Erythroblast (primary cell): ENCODE data around the gene TXNDC12.

Experiments
- DNase-seq, 2 experiments: peaks; one replicate each; lab custom pipeline; 2025; lab: John Stamatoyannopoulos, UW
- GATA1 ChIP-seq: IDR thresholded peaks from 2 replicates; pipeline ENCODE4 v1.6.1; 2011; ENCODE audit warnings: low read depth, mild to moderate bottlenecking, control low read depth, low read length, moderate library complexity
- POLR2A ChIP-seq: IDR thresholded peaks from 2 replicates; pipeline ENCODE4 v1.6.1; 2011; ENCODE audit warnings: mild to moderate bottlenecking, low read length

TXNDC12 gene

DNA sequence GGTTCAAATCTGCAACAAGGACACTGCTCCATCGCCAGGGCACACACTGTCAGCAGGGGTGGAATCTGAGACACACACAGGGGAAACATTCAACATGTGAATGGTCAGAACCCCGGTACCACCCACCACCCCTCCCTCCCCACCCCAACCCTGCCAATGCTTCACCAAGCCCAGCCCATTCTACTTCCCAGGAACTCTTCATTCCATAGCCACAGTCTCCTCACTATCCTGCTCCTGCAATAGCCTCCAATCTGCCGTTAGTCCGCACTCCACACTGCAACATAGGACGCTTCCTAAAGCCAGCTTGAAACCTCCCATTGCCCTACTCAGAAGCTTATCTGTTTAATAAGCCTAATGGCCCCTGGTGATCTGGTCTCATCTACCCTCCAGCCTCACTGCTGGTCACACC is 57.0 kb downstream of the TXNDC12 start:
- TF ChIP-seq POLR2A = no peak
- no peak for TF ChIP-seq GATA1
- no peak for DNase-seq

DNA sequence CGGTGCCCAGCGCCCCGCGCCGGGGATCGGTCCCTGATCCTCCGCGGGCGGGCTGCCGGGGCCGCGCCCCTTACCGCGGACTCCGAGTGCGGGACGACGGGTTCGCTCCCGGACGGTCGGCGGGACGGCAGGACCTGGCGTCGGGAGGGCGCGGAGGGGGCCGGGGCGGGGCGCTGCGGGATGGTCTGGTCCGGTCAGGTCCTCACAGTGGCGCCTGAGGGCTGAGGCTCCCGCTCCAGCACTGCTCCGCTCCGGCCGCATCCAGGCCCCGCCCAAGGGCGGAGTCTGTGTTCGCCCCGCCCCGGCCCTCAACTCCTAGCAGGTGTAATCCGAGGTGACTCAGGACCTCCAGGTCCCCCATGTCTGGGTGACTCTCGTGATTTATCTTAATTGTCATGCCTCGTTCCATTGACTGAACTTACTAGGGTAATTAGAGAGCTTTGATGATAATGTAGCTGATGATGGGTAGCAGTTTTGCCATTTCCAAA is 64.5 kb downstream of the TXNDC12 start, which contains the start of gene RAB3B:
RAB3B (minus strand) TSS at position 223 of the 488 bp plus-strand sequence. CDS start 13,583 bp downstream, outside the sequence.
- peak; percentile 39 to 63 for DNase-seq
- TF ChIP-seq GATA1 = no peak
- no peak for TF ChIP-seq POLR2A

DNA sequence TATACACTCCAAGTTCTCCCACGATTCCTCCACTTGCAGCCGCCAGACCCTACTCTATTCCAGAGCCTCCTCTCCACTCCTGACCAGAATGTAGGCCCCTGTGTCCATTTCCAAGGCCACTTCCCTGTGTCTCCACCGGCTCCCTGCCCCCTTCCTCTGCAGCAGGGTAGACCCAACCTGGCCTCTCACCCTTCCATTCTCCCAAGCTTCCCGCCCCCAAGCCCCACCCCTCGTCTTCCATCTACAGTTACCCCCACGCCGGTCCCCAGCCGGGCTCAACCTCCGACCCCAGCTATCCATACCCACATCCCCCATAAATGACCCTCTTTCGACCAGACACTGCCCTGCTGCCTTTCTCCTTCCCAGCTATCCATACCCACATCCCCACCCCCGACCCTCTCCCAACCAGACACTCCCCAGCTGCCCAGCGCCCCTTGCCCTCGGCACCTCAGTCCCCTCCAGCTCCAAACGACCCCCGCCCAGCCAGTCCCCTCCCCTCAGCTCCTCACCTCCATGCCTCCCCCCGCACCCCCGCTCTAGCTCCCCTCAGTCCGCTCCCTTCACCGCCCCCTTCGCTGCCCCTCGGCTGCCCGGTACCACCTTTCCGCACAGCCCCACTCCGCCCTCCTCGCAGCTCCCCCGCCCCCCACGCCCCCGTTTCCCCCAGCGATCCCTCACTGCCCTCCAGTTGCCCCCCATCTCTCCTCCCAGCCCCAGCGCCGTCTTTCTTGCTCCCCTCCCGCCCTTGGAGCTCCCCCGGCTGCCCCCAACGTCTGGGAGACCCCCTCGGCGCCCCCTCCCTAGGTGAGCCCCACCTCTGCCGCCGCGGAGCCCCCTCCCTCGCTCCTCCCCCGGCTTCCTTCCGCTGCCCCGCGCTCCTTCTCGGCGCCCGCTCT is 65.2 kb downstream of the TXNDC12 start:
- DNase-seq = no peak
- TF ChIP-seq GATA1 = no peak
- no peak for TF ChIP-seq POLR2A

DNA sequence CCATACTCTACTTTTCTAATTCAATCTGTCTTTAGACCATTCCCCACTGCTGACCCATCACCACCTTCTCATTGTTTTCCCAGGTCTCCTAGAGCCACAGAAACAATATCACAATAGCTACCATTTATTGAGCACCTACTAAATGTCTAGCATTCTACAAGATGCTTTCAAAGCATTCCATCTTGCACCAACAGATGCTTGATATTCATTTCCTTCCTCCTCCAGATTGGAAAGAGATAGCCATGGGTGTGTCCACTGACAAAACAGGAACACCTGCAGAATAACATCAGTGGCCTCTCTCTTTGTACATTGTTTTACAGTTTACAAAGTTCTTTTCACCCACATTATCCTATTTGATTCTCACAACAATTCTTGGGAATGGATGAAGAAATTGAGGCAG is 66.7 kb downstream of the TXNDC12 start:
- TF ChIP-seq POLR2A = no peak
- no peak for TF ChIP-seq GATA1
- no peak for DNase-seq

DNA sequence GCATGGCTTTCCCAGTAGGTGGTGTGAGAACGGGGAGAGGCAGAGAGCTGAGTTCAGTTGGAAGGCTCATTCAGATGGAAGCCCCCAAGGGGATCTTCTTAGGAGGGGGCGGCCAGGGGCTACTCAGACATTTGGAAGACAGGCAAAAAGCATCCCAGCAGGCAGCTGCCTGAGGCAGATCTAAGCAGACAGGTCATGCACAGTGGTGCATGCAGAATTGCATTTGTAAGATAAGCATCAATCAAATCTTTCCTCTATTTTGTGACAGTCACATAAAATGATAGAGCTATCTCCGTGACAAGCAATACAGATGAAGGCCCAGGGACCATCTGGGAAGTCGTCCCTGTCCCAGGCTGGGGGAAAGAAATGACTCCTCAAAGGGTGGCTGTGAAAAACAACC is 68.3 kb downstream of the TXNDC12 start:
- no peak for TF ChIP-seq GATA1
- TF ChIP-seq POLR2A = no peak
- no peak for DNase-seq

DNA sequence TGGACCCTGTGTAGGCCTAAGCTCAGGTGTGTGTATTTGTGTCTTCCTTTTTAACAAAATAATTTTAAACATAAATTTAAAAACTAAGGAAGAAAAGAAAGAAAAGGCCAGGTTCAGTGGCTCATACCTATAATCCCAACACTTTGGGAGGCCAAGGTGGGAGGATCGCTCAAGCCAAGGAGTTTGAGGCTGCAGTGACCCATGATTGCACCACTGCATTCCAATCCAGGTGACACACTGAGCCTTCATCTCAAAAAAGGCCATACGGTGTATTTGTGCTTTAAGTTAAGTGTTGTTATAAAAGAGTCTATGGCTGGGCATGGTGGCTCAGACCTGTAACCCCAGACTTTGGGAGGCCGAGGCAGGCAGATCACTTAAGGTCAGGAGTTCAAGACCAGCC is 72.8 kb downstream of the TXNDC12 start:
- TF ChIP-seq GATA1 (no peak), POLR2A (no peak)
- DNase-seq = no peak

DNA sequence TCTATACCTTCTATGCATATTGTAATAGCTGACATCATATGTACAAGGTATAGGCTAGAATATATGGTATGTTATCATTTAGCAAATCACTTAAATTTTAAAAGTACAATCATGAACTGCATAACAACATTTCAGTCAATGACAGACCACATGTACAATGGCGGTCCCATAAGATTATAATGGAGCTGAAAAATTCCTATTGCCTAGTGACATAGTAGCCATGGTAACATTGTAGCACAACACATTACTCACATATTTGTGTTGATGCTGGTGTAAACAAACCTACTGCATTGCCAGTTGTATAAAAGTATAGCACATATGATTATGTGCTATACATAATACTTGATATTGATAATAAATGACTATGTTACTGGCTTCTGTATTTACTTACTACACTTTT is 73.4 kb downstream of the TXNDC12 start:
- DNase-seq = no peak
- TF ChIP-seq GATA1 (no peak), POLR2A (no peak)

DNA sequence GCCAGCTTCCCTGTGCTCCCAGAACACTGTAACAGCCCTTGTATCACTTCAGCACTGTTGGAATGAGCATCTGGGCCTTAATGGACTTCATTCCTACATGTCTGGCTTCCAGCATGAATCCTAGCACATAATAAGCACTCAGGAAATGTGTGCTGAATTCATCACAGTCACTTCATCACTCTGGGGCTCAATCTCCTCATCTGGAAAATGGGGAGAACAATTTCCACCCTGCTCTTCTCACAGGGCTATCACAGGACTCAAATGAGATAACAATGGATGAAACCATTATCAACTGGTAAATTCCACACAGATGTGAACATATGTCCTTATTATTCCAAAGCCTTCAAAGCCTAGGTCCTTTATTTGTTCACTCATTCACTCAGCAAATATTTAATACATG is 76.9 kb downstream of the TXNDC12 start:
- TF ChIP-seq POLR2A = no peak
- no peak for TF ChIP-seq GATA1
- DNase-seq = no peak

DNA sequence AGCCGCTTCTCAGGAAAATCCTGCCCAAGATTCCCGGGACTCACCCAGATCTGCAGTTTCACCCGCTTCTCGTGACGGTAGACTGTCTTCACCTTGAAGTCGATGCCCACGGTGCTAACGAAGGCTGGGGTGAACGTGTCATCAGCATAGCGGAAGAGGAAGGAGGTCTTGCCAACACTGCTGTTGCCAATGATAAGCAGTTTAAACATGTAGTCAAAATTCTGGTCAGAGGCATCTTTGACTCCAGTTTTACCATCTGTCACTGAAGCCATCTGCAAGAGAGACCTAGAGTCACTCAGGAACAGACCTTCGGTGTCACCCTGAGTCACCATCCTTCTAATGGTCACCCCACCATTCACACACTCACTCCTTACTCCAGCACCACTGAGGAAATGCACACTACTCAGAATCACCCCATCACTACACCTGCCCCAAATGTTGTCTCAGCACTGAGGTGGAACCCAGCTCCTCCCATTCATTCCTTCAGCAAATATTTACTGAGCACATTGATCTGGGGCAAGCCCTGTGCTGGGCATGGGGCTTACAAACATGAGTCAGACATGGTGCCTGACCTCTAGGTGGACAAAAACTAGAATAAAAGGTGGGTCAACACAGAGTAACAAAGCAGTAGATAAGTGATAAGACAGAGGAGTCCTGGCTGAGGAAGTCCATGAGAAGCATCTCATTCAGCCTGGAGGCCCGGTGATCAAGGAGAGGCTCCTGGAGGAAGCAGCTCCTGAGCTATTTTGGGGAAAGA is 78.0 kb downstream of the TXNDC12 start:
- DNase-seq = no peak
- TF ChIP-seq GATA1 (no peak), POLR2A (no peak)

DNA sequence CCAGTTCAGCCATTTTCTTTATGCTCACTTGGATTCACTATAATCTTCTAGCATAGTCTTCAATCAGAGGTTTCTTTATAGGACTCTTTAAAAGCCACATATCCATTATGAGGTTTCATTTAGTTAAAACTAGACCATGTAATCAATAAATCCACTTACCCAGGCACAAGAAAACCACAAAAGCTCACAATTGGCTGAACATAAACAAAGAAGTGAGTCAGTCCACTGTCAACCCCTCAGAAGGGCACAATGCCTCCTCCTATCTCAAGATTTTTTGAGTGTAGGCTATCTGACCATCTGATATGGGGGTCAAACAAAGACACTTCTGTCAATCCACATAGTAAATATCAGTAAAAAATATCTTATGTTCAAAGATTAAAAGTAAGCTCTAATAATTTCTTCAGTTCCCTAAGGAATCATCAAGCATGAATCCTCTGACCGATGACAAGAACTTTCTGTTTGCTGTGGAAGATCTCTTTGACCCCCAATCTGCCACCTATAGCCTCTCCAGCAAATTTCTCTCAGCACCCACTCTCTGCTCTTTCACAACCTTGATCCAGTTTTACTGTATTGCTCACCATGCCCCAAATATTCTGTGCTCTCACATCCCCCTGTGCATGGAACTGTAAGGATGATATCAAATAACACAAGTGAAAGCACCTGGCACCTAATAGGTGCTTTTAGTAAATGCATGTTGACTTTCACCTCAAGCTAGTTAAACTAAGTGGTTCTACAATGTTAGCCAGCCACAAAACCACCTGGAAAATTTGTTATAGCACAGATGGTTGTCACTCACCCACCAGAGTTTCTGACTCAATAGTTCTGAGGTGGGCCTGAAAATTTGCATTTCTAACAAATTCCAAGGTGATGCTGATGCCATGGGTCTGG is 81.2 kb downstream of the TXNDC12 start:
- TF ChIP-seq POLR2A = no peak
- no peak for TF ChIP-seq GATA1
- no peak for DNase-seq
